Suprapubic skin (tissue), 4 donors: ENCODE measurements around the gene ZNF709.

Source experiments
- EP300 ChIP-seq: sonication (generic); formaldehyde crosslinking; IDR thresholded peaks from one replicate; pipeline ENCODE4 v1.6.1; 2017; ENCODE audit warnings: antibody characterized with exemption
- POLR2A ChIP-seq, 2 donors: fragments of 450-650 bp; IDR thresholded peaks; one replicate each; pipeline ENCODE4 v1.6.1; 2017; ENCODE audit warnings: antibody characterized with exemption in 2 of 2, mild to moderate bottlenecking in 2 of 2, moderate library complexity in 2 of 2
- POLR2AphosphoS5 ChIP-seq, 3 donors: sonication (generic); formaldehyde crosslinking; IDR thresholded peaks; one replicate each; pipeline ENCODE4 v1.6.1; 2017; ENCODE audit warnings: antibody characterized with exemption in 3 of 3
- TF ChIP-seq, protein P1 (sequence below), 2 donors: fragments of 200-600 bp in 1 of 2; fragments of 450-650 bp in 1 of 2; sonication (generic) in 1 of 2; IDR thresholded peaks; one replicate each; pipeline ENCODE4 v1.5.1; 2016 to 2019; ENCODE audit warnings: antibody characterized with exemption in 2 of 2, mild to moderate bottlenecking in 1 of 2, moderate library complexity in 1 of 2

DNA sequence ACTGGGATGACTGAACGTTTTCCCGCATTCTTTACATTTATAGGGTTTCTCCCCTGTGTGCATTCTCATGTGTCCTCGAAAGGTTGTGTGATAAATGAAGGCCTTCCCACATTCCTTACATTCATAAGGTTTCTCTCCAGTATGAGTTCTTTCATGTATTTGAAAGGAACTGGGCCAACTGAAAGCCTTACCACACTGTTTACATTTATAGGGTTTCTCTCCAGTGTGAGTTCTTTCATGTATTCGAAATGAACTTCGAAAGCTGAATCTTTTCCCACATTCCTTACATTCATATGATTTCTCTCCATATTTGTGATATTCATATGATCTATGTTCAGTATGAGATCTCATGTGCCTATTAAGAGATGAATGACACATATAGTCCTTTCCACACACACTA, 19.4 kb downstream of the ZNF709 start:
- TF ChIP-seq, protein P1, sequence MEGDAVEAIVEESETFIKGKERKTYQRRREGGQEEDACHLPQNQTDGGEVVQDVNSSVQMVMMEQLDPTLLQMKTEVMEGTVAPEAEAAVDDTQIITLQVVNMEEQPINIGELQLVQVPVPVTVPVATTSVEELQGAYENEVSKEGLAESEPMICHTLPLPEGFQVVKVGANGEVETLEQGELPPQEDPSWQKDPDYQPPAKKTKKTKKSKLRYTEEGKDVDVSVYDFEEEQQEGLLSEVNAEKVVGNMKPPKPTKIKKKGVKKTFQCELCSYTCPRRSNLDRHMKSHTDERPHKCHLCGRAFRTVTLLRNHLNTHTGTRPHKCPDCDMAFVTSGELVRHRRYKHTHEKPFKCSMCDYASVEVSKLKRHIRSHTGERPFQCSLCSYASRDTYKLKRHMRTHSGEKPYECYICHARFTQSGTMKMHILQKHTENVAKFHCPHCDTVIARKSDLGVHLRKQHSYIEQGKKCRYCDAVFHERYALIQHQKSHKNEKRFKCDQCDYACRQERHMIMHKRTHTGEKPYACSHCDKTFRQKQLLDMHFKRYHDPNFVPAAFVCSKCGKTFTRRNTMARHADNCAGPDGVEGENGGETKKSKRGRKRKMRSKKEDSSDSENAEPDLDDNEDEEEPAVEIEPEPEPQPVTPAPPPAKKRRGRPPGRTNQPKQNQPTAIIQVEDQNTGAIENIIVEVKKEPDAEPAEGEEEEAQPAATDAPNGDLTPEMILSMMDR (IDR thresholded peaks at IDR 0.05) = no peak
- TF ChIP-seq EP300 (no peak), POLR2A (IDR thresholded peaks at IDR 0.05) (no peak), POLR2AphosphoS5 (IDR thresholded peaks at IDR 0.05) (no peak)
